ENCODE data around the gene NRCAM.

The NRCAM gene

GRCh38 chr7:108249453-108249852, 206.8 kb downstream of the NRCAM start:
- DNase-seq (ENCODE audit: low read depth, low spot score): no peak
- TF ChIP-seq, protein P1, sequence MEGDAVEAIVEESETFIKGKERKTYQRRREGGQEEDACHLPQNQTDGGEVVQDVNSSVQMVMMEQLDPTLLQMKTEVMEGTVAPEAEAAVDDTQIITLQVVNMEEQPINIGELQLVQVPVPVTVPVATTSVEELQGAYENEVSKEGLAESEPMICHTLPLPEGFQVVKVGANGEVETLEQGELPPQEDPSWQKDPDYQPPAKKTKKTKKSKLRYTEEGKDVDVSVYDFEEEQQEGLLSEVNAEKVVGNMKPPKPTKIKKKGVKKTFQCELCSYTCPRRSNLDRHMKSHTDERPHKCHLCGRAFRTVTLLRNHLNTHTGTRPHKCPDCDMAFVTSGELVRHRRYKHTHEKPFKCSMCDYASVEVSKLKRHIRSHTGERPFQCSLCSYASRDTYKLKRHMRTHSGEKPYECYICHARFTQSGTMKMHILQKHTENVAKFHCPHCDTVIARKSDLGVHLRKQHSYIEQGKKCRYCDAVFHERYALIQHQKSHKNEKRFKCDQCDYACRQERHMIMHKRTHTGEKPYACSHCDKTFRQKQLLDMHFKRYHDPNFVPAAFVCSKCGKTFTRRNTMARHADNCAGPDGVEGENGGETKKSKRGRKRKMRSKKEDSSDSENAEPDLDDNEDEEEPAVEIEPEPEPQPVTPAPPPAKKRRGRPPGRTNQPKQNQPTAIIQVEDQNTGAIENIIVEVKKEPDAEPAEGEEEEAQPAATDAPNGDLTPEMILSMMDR (IDR thresholded peaks at IDR 0.05; ENCODE audit: low read depth, low read length): no peak
- no peak overlapping the region for H3K4me3 ChIP-seq (ENCODE audit: low read depth, low read length)
- in situ Hi-C loops (cut with HindIII; ENCODE audit: low sequenced_read_pairs): no loop called here

DNA sequence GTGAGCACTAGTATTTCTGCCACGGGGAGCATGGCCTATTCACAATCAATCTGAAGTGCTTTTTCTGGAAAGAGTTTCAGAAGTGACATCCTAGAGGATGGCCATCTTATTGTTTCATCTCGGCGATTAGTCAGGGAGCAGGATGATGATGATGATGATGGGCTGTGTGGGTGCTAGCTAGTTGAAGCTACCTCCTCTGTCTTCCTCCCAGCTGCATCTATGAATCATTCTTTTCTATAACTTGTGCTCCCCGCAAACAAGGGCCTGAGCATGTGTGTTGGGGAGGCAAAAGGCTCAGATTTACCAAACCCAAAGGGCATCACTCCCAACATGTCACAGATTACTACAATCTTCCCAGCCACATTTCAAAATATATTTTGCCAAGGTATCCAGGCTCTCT, 207.4 kb downstream of the NRCAM start:
- DNase-seq (ENCODE audit: low read depth, low spot score): no peak
- TF ChIP-seq, protein P1 (IDR thresholded peaks at IDR 0.05; ENCODE audit: low read depth, low read length): no peak
- no peak overlapping the region for H3K4me3 ChIP-seq (ENCODE audit: low read depth, low read length)
- in situ Hi-C loops (cut with HindIII; ENCODE audit: low sequenced_read_pairs): no loop called here

GRCh38 chr7:108248418-108248817, 207.8 kb downstream of the NRCAM start:
- H3K4me3 ChIP-seq (ENCODE audit: low read depth, low read length): no peak overlapping the region
- no peak for DNase-seq (ENCODE audit: low read depth, low spot score)
- TF ChIP-seq, protein P1 (IDR thresholded peaks at IDR 0.05; ENCODE audit: low read depth, low read length): no peak
- in situ Hi-C loops (cut with HindIII; ENCODE audit: low sequenced_read_pairs): no loop called here

DNA sequence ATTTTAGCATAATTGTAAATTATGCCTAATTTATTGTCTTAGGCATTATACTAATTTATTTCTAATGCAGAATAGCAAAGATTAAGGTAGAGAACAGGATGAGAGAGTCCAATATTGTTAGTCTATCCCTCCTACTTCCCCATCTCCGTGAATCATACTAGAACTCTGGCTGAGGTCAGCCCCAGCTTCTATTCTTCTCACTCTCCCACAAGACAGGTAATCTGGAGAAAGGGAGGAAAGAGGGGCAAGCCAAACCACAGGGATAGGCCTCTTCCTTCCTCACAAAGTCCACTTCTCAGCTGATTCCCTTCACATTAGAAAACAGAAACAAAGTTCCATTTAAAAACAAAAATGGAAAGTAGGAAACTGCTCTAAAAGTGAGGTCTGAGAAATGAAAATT, 208.6 kb downstream of the NRCAM start:
- DNase-seq (ENCODE audit: low read depth, low spot score): no peak
- TF ChIP-seq, protein P1 (IDR thresholded peaks at IDR 0.05; ENCODE audit: low read depth, low read length): no peak
- no peak overlapping the region for H3K4me3 ChIP-seq (ENCODE audit: low read depth, low read length)
- in situ Hi-C loops (cut with HindIII; ENCODE audit: low sequenced_read_pairs): no loop called here

DNA sequence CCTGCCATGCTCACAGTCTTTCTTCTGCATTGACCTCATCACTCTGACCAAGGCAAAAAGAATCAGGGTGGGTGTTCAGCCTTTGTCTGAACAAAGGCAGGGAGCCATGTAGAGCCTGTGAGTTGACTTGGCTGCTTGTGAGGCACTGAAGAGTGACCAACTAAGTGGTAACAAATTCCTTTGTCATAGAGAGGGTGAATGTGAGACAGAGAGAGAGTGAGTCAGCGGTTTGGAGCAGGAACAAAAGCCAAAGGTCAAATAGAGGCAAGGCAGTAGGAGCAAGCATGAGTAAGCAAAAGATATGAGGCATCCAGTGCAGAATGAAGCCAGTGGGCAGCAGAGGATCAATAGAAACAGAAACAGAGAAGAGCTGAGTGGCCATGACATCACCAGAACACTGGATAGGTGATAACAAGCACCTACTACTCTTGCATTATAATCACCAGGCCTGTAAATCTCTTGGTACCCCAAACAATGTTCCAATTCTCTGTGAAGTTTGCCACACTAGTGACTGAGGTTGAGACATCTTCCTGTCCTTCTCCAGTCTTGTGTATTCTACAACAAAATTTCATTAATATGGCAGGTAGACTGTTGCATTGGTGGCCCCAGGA, 209.9 kb downstream of the NRCAM start:
- no peak overlapping the region for H3K4me3 ChIP-seq (ENCODE audit: low read depth, low read length)
- in situ Hi-C loops (cut with HindIII; ENCODE audit: low sequenced_read_pairs): no loop called here
- TF ChIP-seq, protein P1 (IDR thresholded peaks at IDR 0.05; ENCODE audit: low read depth, low read length): peak; percentile 26
- peak; percentile 94 for DNase-seq (ENCODE audit: low read depth, low spot score)

- no peak for DNase-seq (ENCODE audit: low read depth, low spot score)
- TF ChIP-seq, protein P1 (IDR thresholded peaks at IDR 0.05; ENCODE audit: low read depth, low read length): no peak
- H3K4me3 ChIP-seq (ENCODE audit: low read depth, low read length): no peak overlapping the region
- in situ Hi-C loops (cut with HindIII; ENCODE audit: low sequenced_read_pairs): no loop called here
Measured at GRCh38 chr7:108245523-108246226, 210.6 kb downstream of the NRCAM start.
